CD4-positive, alpha-beta T cell treated with Interleukin-4 for 4 hours (primary cell): ENCODE data around the gene EEA1.

Source experiments
- DNase-seq: peaks from one replicate; pipeline ENCODE4 v3.0.0-alpha.2; 2020

EEA1 gene

GRCh38 chr12:92933606-92934005 is 4.5 kb upstream of the EEA1 start:
- no peak for DNase-seq

GRCh38 chr12:92930421-92930820 is 1.3 kb upstream of the EEA1 start:
- DNase-seq: no peak

- no peak for DNase-seq
Measured at GRCh38 chr12:92929983-92930382, 888 bp upstream of the EEA1 start.

DNA sequence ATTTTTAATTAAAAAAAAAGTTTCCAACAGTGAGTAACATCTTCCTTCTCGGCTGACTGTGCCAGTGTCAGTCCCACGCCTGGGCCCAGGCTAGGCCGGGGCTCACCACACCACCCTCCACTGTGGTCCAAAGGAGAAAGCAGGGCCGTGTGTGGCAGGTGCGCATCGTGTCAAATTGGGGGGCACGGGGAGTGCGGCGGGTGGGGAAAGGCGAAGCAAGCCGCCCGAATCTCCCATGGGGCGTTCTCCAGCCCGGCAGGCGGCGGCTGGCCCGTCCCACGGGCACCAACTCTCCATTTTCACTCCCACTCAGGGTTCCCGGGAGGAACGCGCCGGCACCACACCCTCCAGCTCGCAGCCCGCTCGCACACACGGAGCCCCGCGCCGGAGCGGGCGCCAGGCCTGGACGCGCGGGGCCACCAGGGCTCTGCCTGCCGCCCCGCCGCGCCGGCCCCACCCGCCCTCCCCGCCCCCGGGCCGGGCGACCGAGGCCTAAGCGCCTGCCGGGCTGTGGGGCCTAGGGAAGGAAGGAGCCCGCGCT is 604 bp downstream of the EEA1 start:
- peak; percentile 37 for DNase-seq

DNA sequence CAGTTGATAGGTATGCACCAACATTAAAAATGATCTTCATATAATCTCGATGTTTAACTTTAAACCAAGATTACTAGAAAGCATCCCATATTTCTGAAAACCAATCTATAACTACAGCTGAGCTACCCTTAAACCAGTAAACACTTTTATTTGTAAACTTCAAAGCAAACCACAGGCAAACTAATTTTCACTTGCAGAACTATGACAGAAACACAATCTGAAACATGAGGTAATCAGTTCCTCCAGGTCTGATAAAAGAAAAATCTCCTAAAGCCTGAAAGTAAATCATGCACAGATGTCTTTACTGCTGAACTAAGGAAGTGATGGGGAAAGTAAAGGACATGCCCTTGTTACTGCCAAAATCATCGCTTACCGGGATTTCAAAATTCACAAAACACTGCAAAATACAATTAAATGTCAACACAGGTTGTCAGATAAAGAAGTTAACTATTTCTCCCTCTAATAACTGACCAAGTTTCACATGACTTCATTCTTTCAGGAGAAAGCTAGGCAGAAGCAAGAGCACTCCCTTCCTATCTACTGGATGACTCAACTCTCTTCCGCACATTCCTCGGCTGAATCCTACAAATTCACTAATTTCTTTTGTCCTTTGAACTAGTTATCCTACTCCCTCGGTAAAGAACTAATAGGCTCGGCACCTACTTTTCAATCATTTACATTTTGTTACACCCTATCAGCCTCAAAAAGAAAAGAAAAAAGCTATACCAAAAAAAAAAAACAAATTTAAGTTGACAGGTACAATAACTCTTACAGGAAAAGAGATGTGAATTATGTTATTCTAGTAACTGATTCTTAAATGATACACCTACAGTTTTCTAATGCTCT is 1.4 kb downstream of the EEA1 start:
- no peak for DNase-seq

- DNase-seq: peak; percentile 76
Measured at GRCh38 chr12:92927055-92927435, 2.0 kb downstream of the EEA1 start.

GRCh38 chr12:92926549-92926948 is 2.5 kb downstream of the EEA1 start:
- DNase-seq: no peak

DNA sequence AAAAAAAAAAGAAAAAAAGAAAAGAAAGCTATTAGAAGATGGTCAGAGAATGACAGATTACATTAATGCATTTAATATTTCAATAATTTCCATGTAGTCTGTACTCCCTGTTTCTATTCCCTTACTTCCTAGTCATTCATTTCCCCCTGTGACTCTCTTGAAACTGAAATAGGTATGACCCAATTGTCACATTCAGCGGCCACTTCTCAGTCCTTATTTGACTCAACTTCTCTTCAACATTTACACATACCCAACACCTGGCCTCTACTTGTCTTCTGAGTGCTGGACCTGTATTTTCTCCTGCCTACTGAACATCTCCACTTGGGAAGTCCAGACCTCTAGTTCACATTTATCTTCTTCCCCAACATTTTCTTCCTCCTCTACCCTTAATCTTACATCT is 7.2 kb downstream of the EEA1 start:
- DNase-seq: no peak

DNA sequence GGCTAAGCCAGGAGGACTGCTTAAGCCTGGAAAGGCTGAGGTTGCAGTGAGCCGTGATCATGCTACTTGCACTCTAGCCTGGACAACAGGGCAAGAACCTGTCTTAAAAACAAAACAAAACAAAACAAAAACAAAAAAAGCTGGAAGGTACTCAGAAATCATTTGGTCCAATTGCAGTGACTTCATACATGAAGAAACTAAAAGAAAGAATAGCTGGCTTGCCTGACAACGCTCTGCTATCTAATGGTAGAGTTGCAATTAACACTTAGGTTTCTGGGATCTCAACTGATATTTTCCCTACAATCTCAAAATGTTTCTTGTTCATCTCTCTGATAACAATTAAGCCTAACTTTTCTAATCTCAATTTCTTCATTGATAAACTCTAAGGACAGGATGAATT is 13.7 kb downstream of the EEA1 start:
- no peak for DNase-seq

DNA sequence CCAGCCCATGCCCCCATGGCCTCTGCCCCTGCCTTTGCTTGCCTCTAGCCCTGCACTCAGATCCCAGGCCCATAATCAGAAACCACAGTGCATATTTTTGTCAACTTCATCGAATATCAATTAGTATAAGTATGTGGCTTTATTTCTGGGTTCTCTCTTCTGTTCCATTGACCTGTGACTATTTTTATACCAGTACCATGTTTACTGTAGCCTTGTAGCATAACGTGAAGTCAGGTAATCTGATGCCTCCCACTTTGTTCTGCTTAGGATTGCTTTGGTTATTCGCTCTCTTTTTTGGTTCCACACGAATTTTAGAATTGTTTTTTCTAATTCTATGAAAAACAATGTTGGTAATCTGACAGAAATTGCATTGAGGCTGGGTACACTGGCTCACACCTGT is 14.9 kb downstream of the EEA1 start:
- no peak for DNase-seq

DNA sequence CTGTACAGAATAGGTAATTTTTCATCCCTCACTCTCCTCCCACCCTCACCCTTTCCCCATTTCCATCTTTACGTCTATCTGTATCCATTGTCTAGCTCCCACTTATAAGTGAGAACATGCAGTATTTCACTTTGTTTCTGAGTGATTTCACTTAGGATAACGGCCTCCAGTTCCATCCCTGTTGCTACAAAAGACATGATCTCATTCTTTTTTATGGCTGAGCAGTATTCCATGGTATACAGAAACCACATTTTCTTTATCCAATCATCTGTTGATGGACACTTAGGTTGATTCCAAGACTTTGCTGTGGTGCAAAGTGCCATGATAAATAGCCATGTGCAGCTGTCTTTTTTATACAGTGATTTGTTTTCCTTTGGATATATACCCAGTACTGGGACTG is 16.4 kb downstream of the EEA1 start:
- no peak for DNase-seq

GRCh38 chr12:92912052-92912451 is 17.0 kb downstream of the EEA1 start:
- peak; percentile 31 for DNase-seq

- DNase-seq: no peak
Measured at GRCh38 chr12:92911339-92911738, 17.8 kb downstream of the EEA1 start.

DNA sequence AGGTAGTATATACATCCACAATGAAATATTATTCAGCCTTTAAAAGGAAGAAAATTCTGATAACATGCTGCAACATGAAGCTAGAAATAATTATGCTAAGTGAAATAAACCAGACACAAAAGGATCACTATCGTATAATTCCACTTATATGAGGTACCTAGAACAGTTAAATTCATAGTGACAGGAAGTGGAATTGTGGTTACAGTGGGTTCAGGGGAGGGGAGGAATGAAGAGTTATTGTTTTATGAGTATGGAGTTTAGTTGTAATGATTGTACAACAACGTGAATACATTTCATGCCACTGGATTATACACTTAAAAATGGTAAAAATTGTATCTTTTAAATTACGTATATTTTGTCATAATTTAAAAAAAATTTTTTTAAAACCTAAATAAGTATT is 21.0 kb downstream of the EEA1 start:
- peak; percentile 45 for DNase-seq

GRCh38 chr12:92905811-92906554 is 23.1 kb downstream of the EEA1 start:
- DNase-seq: no peak

- DNase-seq: no peak
Measured at GRCh38 chr12:92905258-92905810, 23.8 kb downstream of the EEA1 start.

GRCh38 chr12:92900941-92901340 is 28.2 kb downstream of the EEA1 start:
- DNase-seq: no peak

DNA sequence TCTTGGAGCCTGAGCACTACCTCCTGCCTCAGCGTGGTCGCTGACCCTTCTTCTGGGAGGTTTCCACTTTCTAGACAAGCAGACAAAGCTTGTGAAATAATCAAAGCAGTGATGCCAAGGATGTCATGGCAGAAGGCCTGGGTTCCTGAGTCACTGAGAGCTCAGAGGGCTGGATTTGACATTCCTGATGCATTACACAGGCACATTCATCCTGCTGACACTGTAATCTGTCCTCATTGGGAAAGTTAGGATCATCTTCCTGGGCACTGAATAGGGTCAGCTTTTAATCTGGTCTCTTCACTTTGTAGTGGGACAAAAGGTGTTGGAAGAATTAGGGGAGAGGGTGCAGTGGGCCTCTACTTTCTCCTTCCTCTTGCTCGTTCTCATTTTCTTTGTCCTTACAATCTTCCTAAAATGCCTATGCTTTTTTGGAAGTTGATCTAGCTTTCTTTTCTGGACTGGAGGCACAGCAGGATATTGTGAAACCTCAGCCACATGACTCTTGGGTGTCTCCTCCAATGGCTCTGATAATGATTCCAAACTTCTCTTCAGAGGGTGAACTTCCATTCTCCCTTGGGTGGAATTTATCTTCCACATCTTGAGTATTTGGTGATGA is 29.6 kb downstream of the EEA1 start:
- no peak for DNase-seq

GRCh38 chr12:92898755-92899154 is 30.3 kb downstream of the EEA1 start:
- DNase-seq: no peak

DNA sequence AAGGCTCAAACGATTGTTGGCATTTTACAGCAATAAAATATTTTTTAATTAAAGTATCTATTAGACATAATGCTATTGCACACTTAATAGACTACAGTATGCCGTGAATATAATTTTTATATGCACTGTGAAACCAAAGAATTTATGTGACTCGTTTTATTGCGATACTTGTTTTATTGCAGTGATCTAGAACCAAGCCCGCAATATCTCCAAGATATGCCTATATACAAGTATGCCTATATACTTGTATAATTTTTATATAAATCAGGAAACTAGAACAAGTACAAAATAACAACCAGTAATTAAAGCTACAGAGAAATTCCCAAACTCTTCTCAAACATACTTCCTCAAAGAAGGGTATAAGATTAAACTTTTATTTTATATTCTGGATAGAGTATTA is 31.3 kb downstream of the EEA1 start:
- no peak for DNase-seq

GRCh38 chr12:92890601-92891106 is 38.4 kb downstream of the EEA1 start:
- DNase-seq: no peak

DNA sequence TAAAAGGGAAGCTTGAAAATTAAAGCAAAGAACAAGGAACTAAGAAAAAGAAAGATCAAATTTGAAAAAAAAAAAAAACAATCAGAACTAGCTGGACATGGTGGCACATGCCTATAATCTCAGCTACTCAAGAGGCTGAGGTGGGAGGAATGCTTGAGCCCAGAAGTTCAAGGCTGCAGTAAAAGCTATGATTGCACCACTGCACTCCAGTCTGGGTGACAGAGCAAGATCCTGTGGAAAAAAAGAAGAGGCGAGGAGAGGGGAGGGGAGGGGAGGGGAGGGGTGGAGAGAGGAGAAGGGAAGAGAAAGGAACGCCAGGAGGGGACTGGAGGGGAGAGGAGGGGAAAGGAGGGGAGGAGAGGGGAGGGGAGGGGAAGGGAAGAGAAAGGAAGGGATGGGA is 43.0 kb downstream of the EEA1 start:
- DNase-seq: no peak

- DNase-seq: no peak
Measured at GRCh38 chr12:92879698-92880322, 49.3 kb downstream of the EEA1 start.
